CD4-positive, alpha-beta T cell treated with Interleukin-2 at 100 ng/mL for 4 hours (primary cell): ENCODE results near the gene ZNRF2.
"Not testable (repeated sequence)": the region's sequence is repeated elsewhere in the genome, so short reads cannot be mapped to it uniquely, and the experiment has no call there.

ENCODE experiments used
- DNase-seq: peaks from one replicate; pipeline ENCODE4 v3.0.0-alpha.2; 2020; ENCODE audit warnings: low spot score

The ZNRF2 gene

GRCh38 chr7:30290317-30290716 is 5.9 kb downstream of the ZNRF2 start:
- DNase-seq, result peak; percentile 30

DNA sequence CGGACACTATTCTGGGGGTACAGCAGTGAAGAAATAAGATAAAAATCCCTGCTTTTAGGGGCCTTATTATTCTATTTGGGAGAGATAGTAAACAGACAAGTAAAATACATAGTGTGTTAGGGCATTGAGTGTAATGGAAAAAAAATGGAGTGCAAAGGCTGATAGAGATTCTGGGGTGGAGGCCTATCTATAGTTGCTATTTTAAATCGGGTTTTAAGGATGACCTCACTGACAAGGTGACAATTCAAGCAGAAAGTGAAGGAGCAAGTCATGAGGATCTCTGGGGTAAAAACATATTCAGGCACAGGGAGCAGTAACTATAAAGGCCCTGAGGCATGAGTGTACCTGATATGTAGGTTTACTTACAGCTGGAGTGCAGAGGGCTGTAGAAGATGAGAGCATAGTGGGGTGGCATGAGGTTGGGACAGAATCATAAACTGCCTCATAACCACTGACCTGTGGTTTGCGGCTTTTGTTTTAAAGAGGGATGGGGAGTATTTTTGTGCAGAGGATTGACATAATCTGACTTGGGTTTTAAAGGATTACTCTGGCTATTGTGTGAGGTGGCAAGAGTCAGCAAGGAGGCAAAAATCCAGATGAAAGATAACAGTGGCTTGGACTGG is 8.1 kb downstream of the ZNRF2 start:
- DNase-seq, result not testable (repeated sequence)

DNA sequence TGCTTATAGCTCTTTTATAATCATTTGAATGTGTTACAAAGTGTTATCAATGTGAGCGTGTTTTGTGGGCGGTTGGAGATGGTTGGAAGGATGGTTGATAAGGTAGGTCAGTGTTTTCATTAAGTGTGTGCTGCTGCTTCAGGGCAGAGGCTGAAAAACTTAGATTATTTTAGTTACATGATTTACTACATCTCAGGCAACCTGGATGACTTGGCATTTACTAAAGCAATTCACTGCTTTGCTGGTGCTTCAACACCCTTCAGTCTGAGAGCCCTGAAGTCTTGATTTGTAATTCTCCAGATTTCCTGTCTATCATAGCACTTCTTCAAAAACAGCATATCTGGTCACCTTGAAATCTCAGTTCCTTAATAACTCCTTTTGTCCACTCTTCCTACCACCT is 11.9 kb downstream of the ZNRF2 start:
- not testable (repeated sequence) for DNase-seq

DNA sequence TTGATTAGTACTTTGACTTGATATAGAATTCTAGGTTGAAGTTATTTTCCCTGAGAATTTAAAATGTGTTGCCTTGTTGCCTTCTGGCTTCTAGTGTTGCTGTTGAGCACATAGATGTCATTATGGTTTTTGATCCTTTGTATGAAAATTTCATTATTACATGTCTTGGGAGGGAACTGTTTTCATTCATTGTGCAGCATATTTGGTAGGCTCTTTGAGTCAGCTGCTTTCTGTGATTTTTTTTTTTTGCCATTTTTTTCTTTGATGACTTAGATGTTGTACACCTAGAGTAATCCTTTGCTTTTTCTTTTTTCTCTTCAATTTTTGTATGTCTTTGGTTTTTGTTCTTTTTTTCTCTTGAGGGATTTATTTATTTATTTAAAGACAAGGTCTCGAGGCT is 13.1 kb downstream of the ZNRF2 start:
- not testable (repeated sequence) for DNase-seq

- DNase-seq, result not testable (repeated sequence)
Observed at GRCh38 chr7:30298409-30298808, 14.0 kb downstream of the ZNRF2 start.

- no peak for DNase-seq
Observed at GRCh38 chr7:30301751-30302150, 17.4 kb downstream of the ZNRF2 start.

GRCh38 chr7:30302656-30303311 is 18.4 kb downstream of the ZNRF2 start:
- DNase-seq, result no peak

GRCh38 chr7:30303312-30304039 is 19.1 kb downstream of the ZNRF2 start:
- DNase-seq, result no peak

DNA sequence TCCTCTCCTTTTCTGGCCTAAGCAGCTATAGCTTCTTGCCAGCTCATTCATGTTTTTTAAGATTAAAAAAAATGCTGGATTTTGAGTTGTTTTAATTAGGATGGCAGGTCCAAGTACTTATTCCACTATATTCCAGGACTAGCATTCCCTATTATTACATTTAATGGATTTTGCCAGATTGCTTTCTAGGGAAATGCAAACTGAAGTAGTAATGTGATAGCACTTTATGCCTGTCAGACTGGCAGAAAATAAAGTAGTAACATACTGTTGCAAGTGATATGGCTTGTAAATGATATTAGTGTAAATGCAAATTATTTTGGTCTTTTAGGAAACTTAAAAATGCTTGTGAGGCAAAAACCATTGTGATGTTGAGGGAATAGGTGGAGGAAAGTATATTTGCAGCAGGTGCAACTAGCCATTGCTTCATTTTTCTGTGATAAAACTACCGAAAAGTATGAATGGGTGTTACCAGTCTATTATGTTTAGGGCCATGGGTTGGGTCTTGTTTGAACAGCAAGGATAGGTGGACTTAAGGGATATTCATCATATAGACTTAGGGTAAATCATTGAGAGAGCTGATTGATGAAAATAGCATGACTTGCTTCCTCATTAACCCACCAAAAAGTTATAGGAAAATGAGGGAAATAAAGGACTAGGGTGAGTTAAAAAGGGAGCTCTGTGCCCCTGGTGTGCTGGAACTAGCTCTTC is 19.9 kb downstream of the ZNRF2 start:
- no peak for DNase-seq

GRCh38 chr7:30306976-30307375 is 22.6 kb downstream of the ZNRF2 start:
- no peak for DNase-seq

- peak; percentile 27 for DNase-seq
Observed at GRCh38 chr7:30308389-30308788, 24.0 kb downstream of the ZNRF2 start.

DNA sequence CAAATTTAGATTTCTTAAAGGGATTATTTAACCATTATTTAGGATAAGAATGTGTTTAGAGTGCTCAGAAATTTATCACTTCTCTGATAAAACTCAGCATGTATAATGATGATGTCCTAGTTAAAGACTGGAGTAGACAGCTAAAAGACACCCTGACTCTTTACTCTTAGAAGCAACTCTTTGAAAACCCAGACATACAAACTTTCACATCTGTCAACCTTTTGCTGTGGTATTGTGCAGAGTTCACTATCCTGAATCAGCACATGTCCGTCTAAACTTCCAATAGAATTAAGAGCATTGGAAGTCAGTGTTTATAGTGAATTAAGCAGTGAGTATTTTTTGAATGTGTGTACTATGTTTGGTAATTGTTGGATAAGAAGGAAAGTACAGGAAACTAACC is 24.9 kb downstream of the ZNRF2 start:
- no peak for DNase-seq

DNA sequence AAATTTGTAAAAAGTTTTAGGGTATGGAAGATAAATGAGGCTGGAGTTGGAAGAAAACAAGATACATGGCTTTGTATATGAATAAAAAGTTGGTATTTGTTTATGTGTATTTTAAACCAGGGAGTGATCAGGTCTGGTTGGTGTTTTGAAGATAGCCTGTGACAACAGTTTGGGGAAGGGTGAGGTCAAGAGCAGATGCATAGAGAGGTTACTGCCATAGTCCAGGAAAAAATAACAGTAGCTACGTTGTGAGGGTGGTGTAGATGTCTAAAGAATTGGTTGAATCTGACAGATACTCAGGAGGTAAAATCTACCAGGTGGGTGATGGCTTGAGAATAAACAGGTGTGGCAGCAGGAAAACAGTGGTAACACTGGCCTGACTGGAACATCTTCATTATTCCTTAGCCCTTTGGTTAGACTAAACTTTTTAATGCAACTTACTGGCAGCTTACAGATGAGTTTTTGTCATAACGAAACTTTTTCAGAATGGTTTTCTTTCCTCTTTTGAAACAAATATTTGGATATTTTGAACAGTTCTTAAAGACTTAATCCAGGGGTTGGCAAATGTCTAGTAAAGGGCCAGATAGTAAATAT is 25.5 kb downstream of the ZNRF2 start:
- DNase-seq, result no peak

- no peak for DNase-seq
Observed at GRCh38 chr7:30310674-30311362, 26.4 kb downstream of the ZNRF2 start.

- no peak for DNase-seq
Observed at GRCh38 chr7:30312178-30312577, 27.8 kb downstream of the ZNRF2 start.

DNA sequence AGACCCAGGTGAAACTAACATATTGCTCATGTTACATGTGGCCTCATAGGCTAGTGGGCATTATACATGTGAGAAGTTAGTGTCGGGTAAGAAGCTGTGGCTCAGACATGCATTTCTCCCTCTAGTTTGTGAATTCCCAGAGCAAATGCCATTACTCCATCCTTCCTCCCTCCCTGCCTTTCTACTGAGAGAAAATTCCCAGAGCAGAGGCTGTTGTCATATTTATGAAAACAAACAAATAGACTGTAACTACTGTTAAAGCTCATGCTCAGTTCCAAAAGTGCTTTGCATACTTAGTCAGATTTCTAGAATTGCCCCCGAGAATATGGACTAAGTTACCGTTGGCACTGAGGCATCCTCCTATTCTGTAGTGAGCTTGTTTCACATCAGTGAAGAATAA is 29.0 kb downstream of the ZNRF2 start:
- no peak for DNase-seq

GRCh38 chr7:30313793-30314192 is 29.4 kb downstream of the ZNRF2 start:
- DNase-seq, result no peak

DNA sequence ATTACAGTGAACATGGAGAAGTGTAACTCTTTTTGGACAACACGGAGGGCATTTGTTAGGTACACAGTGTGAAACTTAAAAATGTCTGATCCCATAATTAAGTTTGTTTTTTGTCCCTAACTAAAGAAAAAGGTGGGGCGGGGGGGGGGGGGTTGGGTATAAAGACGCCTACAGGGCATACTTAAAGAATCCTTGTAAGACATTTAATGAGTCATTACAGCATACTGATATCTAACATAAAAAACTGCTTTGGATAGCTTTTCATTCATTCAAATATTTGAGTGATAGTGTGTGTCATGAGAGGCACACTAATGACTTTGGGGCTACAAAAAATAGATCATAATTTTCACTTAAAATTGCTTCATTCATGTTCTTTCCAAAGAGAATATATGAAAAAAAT is 31.2 kb downstream of the ZNRF2 start:
- DNase-seq, result no peak

DNA sequence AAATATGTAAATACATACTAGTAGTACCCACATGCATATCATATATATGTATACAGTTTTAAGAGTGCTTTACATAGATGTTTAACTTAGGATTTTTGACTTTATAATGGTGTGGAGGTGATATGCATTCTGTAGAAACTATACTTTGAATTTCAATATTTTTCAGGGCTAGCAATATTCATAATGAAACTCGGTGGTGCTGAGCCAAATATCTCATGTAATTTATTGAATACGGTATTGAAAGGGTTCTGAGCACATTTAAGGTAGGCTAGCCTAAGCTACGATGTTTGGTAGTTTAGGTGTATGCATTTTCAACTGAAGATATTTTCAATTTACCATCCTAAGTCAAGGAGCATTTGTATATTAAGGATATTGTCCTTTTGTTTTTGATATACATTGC is 36.0 kb downstream of the ZNRF2 start:
- DNase-seq, result no peak

DNA sequence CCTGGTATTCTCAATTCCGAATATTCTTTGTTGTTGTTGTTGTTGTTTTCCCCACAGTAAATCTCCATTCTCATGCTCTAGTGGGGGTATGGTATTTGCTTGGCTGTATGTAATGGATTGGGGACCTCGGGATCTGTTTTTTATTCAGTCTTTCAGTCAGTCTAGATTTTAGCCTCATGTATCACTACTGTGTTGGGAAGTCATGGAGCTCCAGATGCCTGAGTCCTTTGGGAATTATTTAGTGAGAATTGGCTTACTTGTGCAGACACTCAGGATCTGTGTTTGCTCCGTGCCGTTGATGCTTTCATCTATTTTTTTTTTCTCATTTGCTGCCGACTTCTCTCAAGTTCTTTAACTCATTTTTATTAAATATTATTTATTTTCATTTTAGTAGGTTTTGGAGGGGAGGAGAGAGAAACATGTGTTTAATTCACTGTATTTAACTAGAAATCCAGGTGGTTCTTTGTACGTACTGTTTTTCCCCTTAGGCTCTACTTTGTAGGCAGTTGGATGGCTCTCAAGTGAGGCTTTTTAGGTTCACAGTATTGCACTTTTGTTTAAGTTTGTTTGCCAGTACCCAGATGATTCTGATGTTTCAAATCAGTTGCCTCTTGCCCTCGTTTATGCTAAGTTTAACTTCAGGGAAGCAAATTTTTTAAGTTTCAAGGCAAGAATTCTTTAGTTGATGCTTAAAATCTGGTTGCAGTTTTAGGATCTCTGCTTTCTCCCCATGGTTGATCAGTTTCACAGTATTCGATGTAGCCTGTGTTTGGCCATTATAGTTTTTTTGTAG is 36.9 kb downstream of the ZNRF2 start:
- no peak for DNase-seq

DNA sequence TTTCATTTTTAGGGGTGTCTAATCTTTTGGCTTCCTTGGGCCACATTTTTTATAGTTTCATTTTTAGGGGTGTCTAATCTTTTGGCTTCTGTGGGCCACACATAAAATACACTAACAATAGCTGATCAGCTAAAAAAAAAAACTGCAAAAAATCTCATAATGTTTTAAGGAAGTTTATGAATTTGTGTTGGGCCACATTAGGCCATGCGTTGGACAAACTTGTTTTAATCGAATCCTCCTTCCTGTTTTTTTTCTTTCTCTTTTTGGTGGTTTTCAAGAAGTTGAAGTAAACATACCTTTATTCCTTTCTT is 37.4 kb downstream of the ZNRF2 start:
- DNase-seq, result peak; percentile 24
